HepG2 (cell line): ENCODE data around the gene CCNI2. TPM values are rescaled to one million over a fixed set of nuclear protein-coding genes. Genes with fewer than 3 reads are reported as not detected.

Experiments used
- ATAC-seq: fragments of 200-7000 bp; cut with Tn5 transposase; 3 replicates; pipeline ENCODE4 v1.9.1; 2020; ENCODE audit warnings: mild to moderate bottlenecking, moderate library complexity
- BruUV-seq: library from RNA; stranded (reverse); fragments of 400-500 nt; replicated peaks from 2 replicates; lab custom pipeline; 2021; lab: Mats Ljungman, UMichigan
- CTCF ChIA-PET: fragments of 300-600 bp; formaldehyde crosslinking; extraction: SDS; loops from one replicate; lab custom pipeline; 2021; ENCODE audit warnings: low total read pairs, inconsistent platforms, low intra/inter-chr PET ratio; lab: Yijun Ruan, JAX
- POLR2A ChIA-PET: fragments of 350-600 bp; sonication (Branson Sonifier 250); formaldehyde crosslinking; loops from one replicate; lab custom pipeline; 2020; ENCODE audit warnings: antibody characterized with exemption, inconsistent platforms; lab: Yijun Ruan, JAX
- DNase-seq: peaks from one replicate; pipeline ENCODE4 v3.0.0-alpha.2; 2015; ENCODE audit warnings: low spot score
- FAIRE-seq: peaks from 3 replicates; lab custom pipeline; 2011; peaks lifted over from hg19 to GRCh38; lab: Jason Lieb, UNC
- H2AFZ ChIP-seq: one replicate; pipeline ENCODE4 v1.6.1; 2011; ENCODE audit warnings: low read length, inconsistent platforms
- H3K27ac ChIP-seq: fragments of 300-600 bp; 3 replicates; pipeline ENCODE4 v1.8.0; 2011; ENCODE audit warnings: mixed run types, mild to moderate bottlenecking, mixed read lengths, low read length, inconsistent platforms; ENCODE audit not compliant: insufficient read depth; ENCODE audit errors: extremely low read length
- H3K27me3 ChIP-seq, 2 experiments: fragments of 200-600 bp in 1 of 2; 2 replicates in 1 of 2; 3 replicates in 1 of 2; pipeline versions ENCODE4 v1.6.0 to v1.8.0; 2011; ENCODE audit warnings: low read length in 2 of 2, mild to moderate bottlenecking in 2 of 2, moderate library complexity in 2 of 2, inconsistent platforms in 1 of 2; ENCODE audit not compliant: insufficient read depth in 2 of 2, control insufficient read depth in 1 of 2
- H3K36me3 ChIP-seq, 2 experiments: fragments of 200-600 bp in 1 of 2; replicated peaks in 1 of 2; 2 replicates in 1 of 2; 3 replicates in 1 of 2; pipeline versions ENCODE4 v1.5.1 to v1.8.0; 2011; ENCODE audit warnings: low read length in 2 of 2, inconsistent platforms in 1 of 2; ENCODE audit not compliant: insufficient read depth in 2 of 2, control insufficient read depth in 1 of 2
- H3K4me1 ChIP-seq: 2 replicates; pipeline ENCODE4 v1.5.1; 2012; ENCODE audit warnings: low read length, inconsistent platforms; ENCODE audit not compliant: insufficient read depth
- H3K4me2 ChIP-seq: 2 replicates; pipeline ENCODE4 v1.6.0; 2011; ENCODE audit warnings: low read depth, low read length, inconsistent platforms
- H3K4me3 ChIP-seq, 3 experiments: fragments of 200-600 bp in 1 of 3; sonication (generic), shearing (Covaris generic) in 1 of 3; replicated peaks in 1 of 3; 2 replicates each; pipeline ENCODE4 v1.5.1; 2011 to 2016; ENCODE audit warnings: low read length in 3 of 3, inconsistent platforms in 2 of 3, low read depth in 2 of 3, mild to moderate bottlenecking in 2 of 3, control low read depth in 1 of 3, mixed read lengths in 1 of 3; ENCODE audit not compliant: insufficient read depth in 1 of 3
- H3K79me2 ChIP-seq: one replicate; pipeline ENCODE4 v1.6.1; 2011; ENCODE audit warnings: low read length, inconsistent platforms; ENCODE audit not compliant: insufficient read depth
- H3K9ac ChIP-seq: 2 replicates; pipeline ENCODE4 v1.6.0; 2011; ENCODE audit warnings: mild to moderate bottlenecking, low read depth, low read length, inconsistent platforms; ENCODE audit not compliant: insufficient read depth
- H3K9me3 ChIP-seq: 2 replicates; pipeline ENCODE4 v1.5.1; 2012; ENCODE audit warnings: mild to moderate bottlenecking, low read length
- H4K20me1 ChIP-seq: 2 replicates; pipeline ENCODE4 v1.6.0; 2011; ENCODE audit warnings: inconsistent platforms, mild to moderate bottlenecking, low read length, moderate library complexity; ENCODE audit not compliant: insufficient read depth
- AGO1 ChIP-seq: fragments of 200-400 bp; formaldehyde crosslinking; IDR thresholded peaks from 2 replicates; pipeline ENCODE4 v1.6.1; 2017; ENCODE audit warnings: mild to moderate bottlenecking, low read depth, low read length, moderate library complexity; ENCODE audit not compliant: poor library complexity, severe bottlenecking
- CENPX ChIP-seq: sonication (generic); formaldehyde crosslinking; IDR thresholded peaks from 2 replicates; pipeline ENCODE4 v1.9.0; 2021; ENCODE audit warnings: mild to moderate bottlenecking, missing genetic modification reagents, moderate library complexity
- HNRNPUL1 ChIP-seq: fragments of 200-400 bp; formaldehyde crosslinking; IDR thresholded peaks from 2 replicates; pipeline ENCODE4 v1.6.1; 2017; ENCODE audit warnings: low read depth, mild to moderate bottlenecking, low read length, moderate library complexity
- KLF12 ChIP-seq: sonication (generic); formaldehyde crosslinking; IDR thresholded peaks from 2 replicates; pipeline ENCODE4 v1.4.0; 2020; ENCODE audit warnings: missing genetic modification reagents, borderline replicate concordance
- RFXANK ChIP-seq: IDR thresholded peaks from 2 replicates; pipeline ENCODE4 v1.6.1; 2016
- SP5 ChIP-seq: IDR thresholded peaks from 2 replicates; pipeline ENCODE4 v1.6.1; 2016; ENCODE audit warnings: low read depth, borderline replicate concordance
- TFDP2 ChIP-seq: sonication (generic); formaldehyde crosslinking; IDR thresholded peaks from 2 replicates; pipeline ENCODE4 v1.4.0; 2020; ENCODE audit warnings: missing genetic modification reagents
- ZNF83 ChIP-seq: sonication (generic); formaldehyde crosslinking; IDR thresholded peaks from 2 replicates; pipeline ENCODE4 v1.4.0; 2020; ENCODE audit warnings: missing genetic modification reagents, mild to moderate bottlenecking, borderline replicate concordance
- ZNF883 ChIP-seq: sonication (generic); formaldehyde crosslinking; IDR thresholded peaks from 2 replicates; pipeline ENCODE4 v1.5.1; 2020; ENCODE audit warnings: mild to moderate bottlenecking, missing genetic modification reagents; ENCODE audit errors: not compliant biosample characterization
- WGBS: methylation state at CpG from one replicate; pipeline ENCODE4 v1.1.6; 2017; ENCODE audit warnings: low lambda C conversion rate; 5-methylcytosine and 5-hydroxymethylcytosine counted together
- in situ Hi-C: cut with HindIII; loops from 2 replicates; pipeline ENCODE4 v1.10.0; 2017; ENCODE audit warnings: low pct_unique_long_range_greater_than_20kb; ENCODE audit not compliant: extremely low pct_ligation_motif_present
- intact Hi-C: fragments of 100-400 bp; cut with micrococcal nuclease; formaldehyde crosslinking; loops from one replicate; pipeline ENCODE4 v1.10.0; 2022; ENCODE audit not compliant: unreplicated experiment
- polyA plus RNA-seq, 8 experiments: library from polyadenylated mRNA; depleted of rRNA in 3 of 8; stranded (reverse) in 7 of 8; unstranded in 1 of 8; fragments of >200 nt; fragmentation: Illumina TruSeq in 4 of 8; extraction: Trizol in 4 of 8; gene quantifications; 2 replicates each; pipeline versions ENCODE4 v1.2.1 to v1.2.3, GENCODE V29; 2011 to 2016; ENCODE audit warnings: low read depth in 4 of 8, missing spikeins in 1 of 8, mixed read lengths in 1 of 8; ENCODE audit not compliant: insufficient read depth in 1 of 8
- total RNA-seq, 5 experiments: library from RNA; depleted of rRNA; stranded (reverse); fragments of >200 nt; fragmentation: Illumina TruSeq; extraction: Trizol; gene quantifications; 2 replicates each; pipeline ENCODE4 v1.2.3, GENCODE V29; 2016; ENCODE audit warnings: low read depth in 1 of 5
- TF ChIP-seq, protein P1 (sequence below): sonication (generic); formaldehyde crosslinking; IDR thresholded peaks from 2 replicates; pipeline ENCODE4 v1.4.0; 2020; ENCODE audit warnings: missing genetic modification reagents; ENCODE audit errors: not compliant biosample characterization
- TF ChIP-seq, protein P2 (sequence below): sonication (generic); formaldehyde crosslinking; IDR thresholded peaks from 2 replicates; pipeline ENCODE4 v1.4.0; 2020; ENCODE audit warnings: mild to moderate bottlenecking, missing genetic modification reagents, borderline replicate concordance

Gene CCNI2
- total and polyA plus RNA-seq, 2 of the 13 experiments (the other 11 are each of a cell fraction or from before 2014, with no cell fraction given) = not detected

- Histone ChIP-seq H3K27me3 (no peaks in the 10 kb centered on the region), H3K79me2 (peaks cover 3% of the 10 kb centered on the region), H3K9ac (no peak overlapping the region), H3K4me2 (no peak overlapping the region), H3K36me3 (peaks cover 0 to 1% of the 10 kb centered on the region in 2 experiments; a peak in 2 of 5 replicates), H3K27ac (no peak overlapping the region), H3K4me3 (no peak overlapping the region), H2AFZ (no peak overlapping the region), H3K4me1 (peaks cover 21% of the 10 kb centered on the region; the same call in 1 of the 2 replicates), H4K20me1 (no peaks in the 10 kb centered on the region), H3K9me3 (no peaks in the 10 kb centered on the region)
- 85% methylated on average over 2 of the region's 2 CpGs for WGBS
- no TSS peak for BruUV-seq
- in situ Hi-C loops = no loop called here
- POLR2A ChIA-PET = interaction anchor here (1.1 kb wide), 1 partner anchor 10 kb away, joined by 4 read pairs; no protein-coding TSS in a partner anchor
- DNase-seq = no peak
- TF ChIP-seq, protein P1, sequence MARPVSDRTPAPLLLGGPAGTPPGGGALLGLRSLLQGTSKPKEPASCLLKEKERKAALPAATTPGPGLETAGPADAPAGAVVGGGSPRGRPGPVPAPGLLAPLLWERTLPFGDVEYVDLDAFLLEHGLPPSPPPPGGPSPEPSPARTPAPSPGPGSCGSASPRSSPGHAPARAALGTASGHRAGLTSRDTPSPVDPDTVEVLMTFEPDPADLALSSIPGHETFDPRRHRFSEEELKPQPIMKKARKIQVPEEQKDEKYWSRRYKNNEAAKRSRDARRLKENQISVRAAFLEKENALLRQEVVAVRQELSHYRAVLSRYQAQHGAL = no peak
- TF ChIP-seq ZNF883 (CRISPR knock-in tag) = no peak
- TF ChIP-seq RFXANK (CRISPR knock-in tag) = no peak
- no peak for TF ChIP-seq TFDP2
- TF ChIP-seq KLF12 (CRISPR knock-in tag) = no peak
- no peak for TF ChIP-seq HNRNPUL1
- TF ChIP-seq SP5 (CRISPR knock-in tag) = no peak
- no peak for TF ChIP-seq CENPX (CRISPR knock-in tag)
- TF ChIP-seq, protein P2, sequence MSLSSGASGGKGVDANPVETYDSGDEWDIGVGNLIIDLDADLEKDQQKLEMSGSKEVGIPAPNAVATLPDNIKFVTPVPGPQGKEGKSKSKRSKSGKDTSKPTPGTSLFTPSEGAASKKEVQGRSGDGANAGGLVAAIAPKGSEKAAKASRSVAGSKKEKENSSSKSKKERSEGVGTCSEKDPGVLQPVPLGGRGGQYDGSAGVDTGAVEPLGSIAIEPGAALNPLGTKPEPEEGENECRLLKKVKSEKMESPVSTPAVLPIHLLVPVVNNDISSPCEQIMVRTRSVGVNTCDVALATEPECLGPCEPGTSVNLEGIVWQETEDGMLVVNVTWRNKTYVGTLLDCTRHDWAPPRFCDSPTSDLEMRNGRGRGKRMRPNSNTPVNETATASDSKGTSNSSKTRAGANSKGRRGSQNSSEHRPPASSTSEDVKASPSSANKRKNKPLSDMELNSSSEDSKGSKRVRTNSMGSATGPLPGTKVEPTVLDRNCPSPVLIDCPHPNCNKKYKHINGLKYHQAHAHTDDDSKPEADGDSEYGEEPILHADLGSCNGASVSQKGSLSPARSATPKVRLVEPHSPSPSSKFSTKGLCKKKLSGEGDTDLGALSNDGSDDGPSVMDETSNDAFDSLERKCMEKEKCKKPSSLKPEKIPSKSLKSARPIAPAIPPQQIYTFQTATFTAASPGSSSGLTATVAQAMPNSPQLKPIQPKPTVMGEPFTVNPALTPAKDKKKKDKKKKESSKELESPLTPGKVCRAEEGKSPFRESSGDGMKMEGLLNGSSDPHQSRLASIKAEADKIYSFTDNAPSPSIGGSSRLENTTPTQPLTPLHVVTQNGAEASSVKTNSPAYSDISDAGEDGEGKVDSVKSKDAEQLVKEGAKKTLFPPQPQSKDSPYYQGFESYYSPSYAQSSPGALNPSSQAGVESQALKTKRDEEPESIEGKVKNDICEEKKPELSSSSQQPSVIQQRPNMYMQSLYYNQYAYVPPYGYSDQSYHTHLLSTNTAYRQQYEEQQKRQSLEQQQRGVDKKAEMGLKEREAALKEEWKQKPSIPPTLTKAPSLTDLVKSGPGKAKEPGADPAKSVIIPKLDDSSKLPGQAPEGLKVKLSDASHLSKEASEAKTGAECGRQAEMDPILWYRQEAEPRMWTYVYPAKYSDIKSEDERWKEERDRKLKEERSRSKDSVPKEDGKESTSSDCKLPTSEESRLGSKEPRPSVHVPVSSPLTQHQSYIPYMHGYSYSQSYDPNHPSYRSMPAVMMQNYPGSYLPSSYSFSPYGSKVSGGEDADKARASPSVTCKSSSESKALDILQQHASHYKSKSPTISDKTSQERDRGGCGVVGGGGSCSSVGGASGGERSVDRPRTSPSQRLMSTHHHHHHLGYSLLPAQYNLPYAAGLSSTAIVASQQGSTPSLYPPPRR (CRISPR knock-in tag) = no peak
- TF ChIP-seq ZNF83 (CRISPR knock-in tag) = no peak
- TF ChIP-seq AGO1 = no peak
- no peak for ATAC-seq
- FAIRE-seq = no peak
- intact Hi-C loops = no loop called here
- CTCF ChIA-PET = no interaction called here
Observed at GRCh38 chr5:132790201-132790865, 43.1 kb downstream of the CCNI2 start.
